Prostate gland (tissue), 2 donors: ENCODE results near the gene CDH22. TPM values are rescaled to one million over a fixed set of nuclear protein-coding genes. Genes with fewer than 3 reads are reported as not detected.

ENCODE experiments used
- DNase-seq: peaks from one replicate; pipeline ENCODE4 v3.0.0-alpha.2; 2019; ENCODE audit warnings: low spot score
- H3K27ac ChIP-seq, 2 donors: fragments of 200-600 bp; sonication (generic); 2 replicates each; pipeline ENCODE4 v1.5.1; 2017 to 2019
- H3K27me3 ChIP-seq: fragments of 200-600 bp; sonication (generic); replicated peaks from 2 replicates; pipeline ENCODE4 v1.5.1; 2019; ENCODE audit not compliant: insufficient read depth
- H3K36me3 ChIP-seq, 2 donors: fragments of 200-600 bp; sonication (generic); 1 replicate in 1 of 2; 2 replicates in 1 of 2; pipeline versions ENCODE4 v1.5.1 to v1.8.1; 2017 to 2019
- H3K4me1 ChIP-seq: fragments of 200-600 bp; sonication (generic); replicated peaks from 2 replicates; pipeline ENCODE4 v1.5.1; 2019
- H3K4me3 ChIP-seq, 2 donors: fragments of 200-600 bp; sonication (generic); 2 replicates each; pipeline ENCODE4 v1.5.1; 2017 to 2019
- H3K9me3 ChIP-seq: fragments of 200-600 bp; sonication (generic); 2 replicates; pipeline ENCODE4 v1.5.1; 2017
- CTCF ChIP-seq, 4 experiments: fragments of 200-600 bp in 2 of 4; fragments of 450-650 bp in 2 of 4; sonication (generic) in 2 of 4; IDR thresholded peaks; 1 replicate in 3 of 4; 2 replicates in 1 of 4; pipeline ENCODE4 v1.5.1; 2016 to 2019; ENCODE audit warnings: antibody characterized with exemption in 4 of 4, mild to moderate bottlenecking in 2 of 4, moderate library complexity in 2 of 4
- POLR2A ChIP-seq: fragments of 450-650 bp; IDR thresholded peaks from one replicate; pipeline ENCODE4 v1.6.1; 2016; ENCODE audit warnings: antibody characterized with exemption, mild to moderate bottlenecking
- POLR2AphosphoS5 ChIP-seq: sonication (generic); formaldehyde crosslinking; IDR thresholded peaks from one replicate; pipeline ENCODE4 v1.6.1; 2017; ENCODE audit warnings: antibody characterized with exemption
- WGBS: methylation state at CpG from one replicate; pipeline ENCODE4 v1.1.5; 2018; 5-methylcytosine and 5-hydroxymethylcytosine counted together
- intact Hi-C: fragments of 100-400 bp; cut with DNase I; formaldehyde crosslinking; loops from one replicate; pipeline ENCODE4 v1.14.2; 2022
- total RNA-seq, 2 donors: library from RNA; depleted of rRNA; stranded (reverse); fragments of >200 nt; gene quantifications; one replicate each; pipeline ENCODE4 v1.1.0, GENCODE V29; 2016

CDH22 gene
- total RNA-seq, 2 donors from 2014 or later, result 1.9 to 3.3 TPM

DNA sequence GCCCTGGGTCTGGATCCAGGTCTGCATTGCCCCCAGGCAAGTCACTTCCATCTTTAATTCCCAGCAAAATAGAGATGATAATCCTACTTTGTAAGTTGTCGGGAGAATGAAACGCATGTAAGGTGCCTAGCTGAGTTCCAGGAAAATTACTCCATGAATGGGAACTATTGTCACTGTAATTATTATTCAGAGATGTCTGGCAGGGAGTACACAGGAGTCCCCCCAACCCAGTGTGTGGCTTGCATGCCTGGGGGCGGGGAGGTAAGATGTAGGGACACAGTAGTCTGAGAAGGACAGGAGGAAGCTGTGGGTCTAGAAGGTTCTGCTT, 104.8 kb downstream of the CDH22 start:
- Histone ChIP-seq H3K27ac (no peak overlapping the region), H3K4me3 (no peak overlapping the region), H3K27me3 (no peaks in the 10 kb centered on the region), H3K4me1 (no peaks in the 10 kb centered on the region), H3K9me3 (no peaks in the 10 kb centered on the region), H3K36me3 (no peaks in the 10 kb centered on the region)
- no peak for DNase-seq
- intact Hi-C loops, result no loop called here
- WGBS, result 60% methylated on average over 3 of the region's 3 CpGs
- TF ChIP-seq POLR2A (no peak), CTCF (IDR thresholded peaks at IDR 0.05) (no peak), POLR2AphosphoS5 (no peak)

- peak; percentile 34 for DNase-seq
- no peak overlapping the region for H3K4me3 ChIP-seq
- H3K36me3 ChIP-seq, result no peaks in the 10 kb centered on the region
- no peak overlapping the region for H3K27ac ChIP-seq
- H3K4me1 ChIP-seq, result no peaks in the 10 kb centered on the region
- H3K27me3 ChIP-seq, result no peaks in the 10 kb centered on the region
- H3K9me3 ChIP-seq, result no peaks in the 10 kb centered on the region
- no peak for TF ChIP-seq CTCF (IDR thresholded peaks at IDR 0.05)
- no peak for TF ChIP-seq POLR2AphosphoS5
- TF ChIP-seq POLR2A, result no peak
- 14% methylated on average over 11 of the region's 11 CpGs for WGBS
- intact Hi-C loops, result no loop called here
These were observed 105.4 kb downstream of the CDH22 start for GRCh38 chr20:46202766-46203509.

DNA sequence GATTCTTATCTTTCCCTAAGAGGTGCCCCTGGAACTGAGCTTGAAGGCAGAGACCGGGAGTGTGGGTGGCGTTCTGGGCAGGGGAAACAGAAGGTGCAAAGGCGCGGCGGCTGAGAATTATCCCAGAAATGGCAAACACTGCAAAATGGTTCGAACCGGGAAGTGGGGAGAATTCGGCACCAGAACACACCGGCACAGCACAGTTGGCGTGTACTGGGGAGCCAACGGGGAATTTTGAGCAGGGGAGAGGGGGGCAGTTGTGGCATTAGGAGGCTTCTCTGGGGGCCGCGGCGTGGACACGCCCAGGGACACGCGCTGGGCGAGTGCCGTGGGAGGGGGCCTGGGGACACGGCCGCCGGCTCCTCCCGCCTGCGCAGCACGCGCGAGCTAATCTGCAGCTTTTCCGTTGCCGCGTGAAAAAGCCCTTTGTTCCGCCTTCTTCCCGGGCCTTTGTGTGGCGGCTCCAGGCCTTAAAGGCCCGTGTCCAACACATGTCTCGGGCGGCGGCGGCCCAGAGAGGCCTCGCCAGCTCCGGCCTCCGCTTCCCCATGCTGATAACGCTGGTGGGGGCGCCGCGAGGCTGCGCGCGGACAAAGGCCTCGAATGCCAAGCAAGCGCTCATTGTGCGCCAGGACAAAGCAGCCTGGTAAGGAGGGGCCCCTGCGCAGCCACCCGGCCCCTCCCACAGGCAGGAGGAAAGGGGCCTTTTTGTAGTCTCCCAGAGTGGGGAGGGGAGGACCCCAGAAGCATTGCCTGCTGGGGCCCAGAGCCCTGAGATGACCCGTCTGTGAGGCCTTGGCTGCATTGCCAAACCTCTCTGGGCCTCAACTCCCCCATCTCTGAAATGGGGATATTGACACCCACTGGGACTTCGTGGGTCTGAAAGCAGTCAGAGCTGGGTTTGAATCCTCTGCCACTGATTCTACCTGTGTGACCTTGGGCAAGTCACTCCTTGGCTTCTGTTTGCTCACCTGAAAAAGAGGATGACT, 107.4 kb downstream of the CDH22 start:
- Histone ChIP-seq H3K4me3 (no peak overlapping the region), H3K9me3 (no peaks in the 10 kb centered on the region), H3K27ac (no peak overlapping the region), H3K4me1 (no peaks in the 10 kb centered on the region), H3K27me3 (no peaks in the 10 kb centered on the region), H3K36me3 (no peaks in the 10 kb centered on the region)
- no peak for DNase-seq
- 63% methylated on average over 52 of the region's 55 CpGs for WGBS
- intact Hi-C loops, result no loop called here
- TF ChIP-seq POLR2AphosphoS5 (no peak), POLR2A (no peak), CTCF (IDR thresholded peaks at IDR 0.05) (no peak)

DNA sequence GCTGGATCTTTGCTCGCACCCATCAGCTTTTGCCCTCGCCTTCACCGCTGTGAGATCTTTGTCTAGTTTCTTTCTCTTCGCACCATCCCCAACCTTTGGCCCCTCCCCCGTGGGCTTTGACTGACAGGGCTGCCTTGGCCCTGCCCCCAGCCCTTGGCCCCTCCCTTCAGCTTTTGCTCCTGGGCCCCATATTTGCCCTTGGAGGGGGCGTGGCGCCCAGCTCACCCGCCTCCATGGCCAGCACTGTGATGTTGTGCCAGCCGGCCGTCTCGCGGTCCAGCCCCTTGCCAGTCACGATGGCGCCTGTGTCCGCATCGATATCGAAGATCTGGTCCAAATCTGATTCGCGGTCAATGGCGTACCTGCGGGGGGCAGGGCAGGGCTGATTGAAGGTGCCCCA, 109.1 kb downstream of the CDH22 start:
- intact Hi-C loops, result no loop called here
- Histone ChIP-seq H3K27ac (no peak overlapping the region), H3K36me3 (no peaks in the 10 kb centered on the region), H3K27me3 (no peaks in the 10 kb centered on the region), H3K4me3 (no peak overlapping the region), H3K9me3 (no peaks in the 10 kb centered on the region), H3K4me1 (no peaks in the 10 kb centered on the region)
- whole genome bisulfite sequencing, result 38% methylated on average over 21 of the region's 21 CpGs
- DNase-seq, result no peak
- no peak for TF ChIP-seq POLR2A
- TF ChIP-seq CTCF (IDR thresholded peaks at IDR 0.05), result no peak
- no peak for TF ChIP-seq POLR2AphosphoS5
